Naive thymus-derived CD4-positive, alpha-beta T cell (primary cell): ENCODE measurements around the gene RARG. TPM values are rescaled to one million over a fixed set of nuclear protein-coding genes. Genes with fewer than 3 reads are reported as not detected.
A peak's percentile ranks its signal among the peaks of the same experiment; 100 is the strongest.
"Not testable (repeated sequence)": the region's sequence is repeated elsewhere in the genome, so short reads cannot be mapped to it uniquely, and the experiment has no call there.

Experiments
- ATAC-seq: fragments of 150-1000 bp; cut with Tn5 transposase; 2 replicates; pipeline ENCODE4 v1.10.0; 2021; ENCODE audit warnings: mild to moderate bottlenecking, moderate library complexity
- CTCF ChIA-PET: fragments of 350-600 bp; sonication (Branson Sonifier 250); formaldehyde crosslinking; loops from one replicate; lab custom pipeline; 2021; ENCODE audit warnings: antibody characterized with exemption; lab: Charles Lee
- POLR2A ChIA-PET: fragments of 350-600 bp; sonication (Branson Sonifier 250); formaldehyde crosslinking; loops from one replicate; lab custom pipeline; 2021; ENCODE audit warnings: antibody characterized with exemption, inconsistent platforms; lab: Charles Lee
- DNase-seq, 9 donors: peaks; one replicate each; pipeline versions ENCODE4 v3.0.0 to v3.0.0-alpha.2; 2020 to 2022; ENCODE audit warnings: mixed read lengths in 1 of 9
- H3K27ac ChIP-seq: one replicate; pipeline ENCODE4 v1.7.0; 2013; ENCODE audit warnings: mild to moderate bottlenecking, low read depth, low read length, moderate library complexity
- H3K27me3 ChIP-seq, 2 donors: one replicate each; pipeline ENCODE4 v1.7.0; 2013; ENCODE audit warnings: low read length in 2 of 2, mild to moderate bottlenecking in 2 of 2, moderate library complexity in 2 of 2; ENCODE audit not compliant: control insufficient read depth in 2 of 2, insufficient read depth in 2 of 2
- H3K36me3 ChIP-seq, 3 experiments: 1 replicate in 2 of 3; 2 replicates in 1 of 3; pipeline ENCODE4 v1.7.0; 2013; ENCODE audit warnings: low read length in 3 of 3, mild to moderate bottlenecking in 3 of 3, moderate library complexity in 1 of 3; ENCODE audit not compliant: insufficient read depth in 3 of 3, control insufficient read depth in 2 of 3
- H3K4me1 ChIP-seq, 2 donors: one replicate each; pipeline ENCODE4 v1.7.0; 2013; ENCODE audit warnings: low read length in 2 of 2, mild to moderate bottlenecking in 2 of 2, moderate library complexity in 1 of 2; ENCODE audit not compliant: control insufficient read depth in 2 of 2, insufficient read depth in 2 of 2
- H3K4me3 ChIP-seq: 2 replicates; pipeline ENCODE4 v1.7.0; 2013; ENCODE audit warnings: mild to moderate bottlenecking, low read length
- H3K9me3 ChIP-seq, 3 experiments: 1 replicate in 2 of 3; 2 replicates in 1 of 3; pipeline ENCODE4 v1.7.0; 2013; ENCODE audit warnings: low read length in 3 of 3; ENCODE audit not compliant: control insufficient read depth in 2 of 3
- H3K27ac Mint-ChIP-seq, 9 donors: one replicate each; pipeline ENCODE4 v1.8.0; 2020 to 2022; ENCODE audit warnings: mixed read lengths in 9 of 9, mild to moderate bottlenecking in 8 of 9, moderate library complexity in 5 of 9, inconsistent platforms in 2 of 9
- H3K27me3 Mint-ChIP-seq, 5 donors: one replicate each; pipeline ENCODE4 v1.8.0; 2021 to 2022; ENCODE audit warnings: mixed read lengths in 5 of 5, mild to moderate bottlenecking in 1 of 5
- H3K36me3 Mint-ChIP-seq, 5 donors: one replicate each; pipeline ENCODE4 v1.8.0; 2020 to 2022; ENCODE audit warnings: mixed read lengths in 5 of 5, mild to moderate bottlenecking in 3 of 5, inconsistent platforms in 1 of 5
- H3K4me1 Mint-ChIP-seq, 7 donors: one replicate each; pipeline ENCODE4 v1.8.0; 2020 to 2022; ENCODE audit warnings: mixed read lengths in 7 of 7, mild to moderate bottlenecking in 3 of 7, inconsistent platforms in 1 of 7
- H3K4me3 Mint-ChIP-seq, 10 donors: one replicate each; pipeline ENCODE4 v1.8.0; 2020 to 2022; ENCODE audit warnings: mild to moderate bottlenecking in 10 of 10, mixed read lengths in 10 of 10, moderate library complexity in 6 of 10, inconsistent platforms in 2 of 10
- H3K9me3 Mint-ChIP-seq, 11 donors: one replicate each; pipeline ENCODE4 v1.8.0; 2020 to 2022; ENCODE audit warnings: mixed read lengths in 11 of 11, mild to moderate bottlenecking in 4 of 11, inconsistent platforms in 1 of 11, moderate library complexity in 1 of 11
- intact Hi-C, 2 donors: fragments of 100-400 bp; cut with micrococcal nuclease; formaldehyde crosslinking; loops; one replicate each; pipeline ENCODE4 v1.15.1; 2023
- polyA plus RNA-seq, 2 donors: library from polyadenylated mRNA; unstranded; fragments of 300-500 nt; fragmentation: Illumina TruSeq; gene quantifications; one replicate each; pipeline ENCODE4 v1.2.3, GENCODE V29; 2021
- total RNA-seq, 6 experiments: library from RNA in 5 of 6; stranded (reverse) in 5 of 6; gene quantifications; 1 replicate in 5 of 6; 2 replicates in 1 of 6; pipeline ENCODE4 v1.2.3 and lab custom pipeline; 2021 to 2026

RARG gene
- total and polyA plus RNA-seq, 7 experiments from 2014 or later: 6.4 to 73.1 (median 22.5) TPM

DNA sequence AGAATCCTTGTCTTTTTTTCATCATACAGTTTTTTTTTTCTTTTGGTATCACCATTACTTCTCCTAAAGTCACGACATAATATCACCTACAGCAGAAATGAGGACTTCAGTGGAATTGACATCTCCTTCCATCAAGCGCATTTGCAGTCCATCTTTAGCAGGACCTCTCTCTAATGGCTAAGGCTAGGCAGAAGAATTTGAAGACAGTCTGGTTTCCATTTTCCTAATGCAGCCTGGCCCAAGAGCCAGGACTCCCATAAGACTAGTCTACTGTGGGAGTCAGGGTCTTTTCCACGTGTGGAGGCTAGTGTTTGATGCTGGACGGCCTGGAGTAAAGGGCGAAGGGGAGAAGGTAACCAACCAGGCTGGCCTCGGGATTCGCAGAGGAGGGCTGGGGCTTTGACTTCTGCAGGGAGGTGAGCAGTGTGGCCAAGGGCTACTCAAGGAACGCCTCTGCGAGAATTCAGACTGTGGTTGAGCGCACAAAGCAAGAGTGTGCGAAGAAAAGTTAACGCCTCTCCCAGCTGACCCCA, 52.3 kb downstream of the RARG start:
- no peaks in the 10 kb centered on the region for H3K27me3 ChIP-seq
- H3K27ac ChIP-seq: peak overlapping the region; percentile 92
- peaks cover 0 to 3% (median 0%) of the 10 kb centered on the region in 11 donors for H3K9me3 Mint-ChIP-seq
- H3K27ac Mint-ChIP-seq: peak overlapping the region; percentile 93 to 98 (median 97)
- H3K36me3 ChIP-seq: peaks cover 9 to 29% (median 9%) of the 10 kb centered on the region in 3 experiments
- CTCF ChIA-PET: interaction anchor here (1.0 to 3.6 kb wide), 8 partner anchors 11 to 165 kb away, joined by 3 to 26 read pairs (median 5); partner anchors contain the start of gene MYG1
- H3K4me1 Mint-ChIP-seq: peaks cover 40 to 54% (median 50%) of the 10 kb centered on the region in 7 donors
- H3K4me3 Mint-ChIP-seq: peak overlapping the region; percentile 84 to 98 (median 91)
- H3K36me3 Mint-ChIP-seq: peaks cover 5 to 27% (median 20%) of the 10 kb centered on the region in 5 donors
- H3K9me3 ChIP-seq: no peaks in the 10 kb centered on the region
- DNase-seq (peak in 1 of 9 donors; percentile 17), ATAC-seq (peak; percentile 0)
- peak overlapping the region; percentile 89 for H3K4me3 ChIP-seq
- peaks cover 30 to 41% of the 10 kb centered on the region in 2 donors for H3K4me1 ChIP-seq
- POLR2A ChIA-PET: interaction anchor here (0.5 to 12.2 kb wide), 23 partner anchors 12 to 283 kb away, joined by 3 to 217 read pairs (median 7); partner anchors contain the start of genes ESPL1, ITGB7, MYG1 and PFDN5
- intact Hi-C loops: loop anchor here (1.0 to 5.0 kb wide), 23 partner anchors 11 to 322 kb away; partner anchors contain the start of genes AAAS (in 2 of the 2), EIF4B (in 2 of the 2), ESPL1 (in 2 of the 2) and MYG1 (in 2 of the 2)
- H3K27me3 Mint-ChIP-seq: no peaks in the 10 kb centered on the region

- DNase-seq, H3K9me3 Mint-ChIP-seq, H3K27me3 Mint-ChIP-seq, intact Hi-C loops, H3K27me3 ChIP-seq, H3K9me3 ChIP-seq, H3K4me3 ChIP-seq, ATAC-seq: not testable (repeated sequence)
- Histone ChIP-seq H3K4me1 (peaks cover 30 to 35% of the 10 kb centered on the region in 2 donors), H3K27ac (peak overlapping the region; percentile 92), H3K36me3 (peaks cover 5 to 21% (median 7%) of the 10 kb centered on the region in 3 experiments)
- peak overlapping the region in 8 of 10 donors; percentile 34 to 94 (median 90) for H3K4me3 Mint-ChIP-seq
- CTCF ChIA-PET: interaction anchor here (0.6 kb wide), 1 partner anchor 1127 kb away, joined by 3 read pairs; no protein-coding TSS in a partner anchor
- H3K27ac Mint-ChIP-seq: peak overlapping the region; percentile 46 to 98 (median 97)
- POLR2A ChIA-PET: interaction anchor here (0.7 to 4.7 kb wide), 5 partner anchors 9 to 284 kb away, joined by 3 to 63 read pairs (median 3); partner anchors contain the start of gene PFDN5
- H3K4me1 Mint-ChIP-seq: peaks cover 35 to 48% (median 41%) of the 10 kb centered on the region in 7 donors
- H3K36me3 Mint-ChIP-seq: peaks cover 3 to 21% (median 16%) of the 10 kb centered on the region in 5 donors
These were observed 53.2 kb downstream of the RARG start for GRCh38 chr12:53178803-53179202.

- H3K9me3 Mint-ChIP-seq, H3K9me3 ChIP-seq, H3K4me3 Mint-ChIP-seq, H3K27ac ChIP-seq, H3K27me3 Mint-ChIP-seq, intact Hi-C loops, DNase-seq, H3K4me3 ChIP-seq, ATAC-seq, H3K27me3 ChIP-seq: not testable (repeated sequence)
- Histone ChIP-seq H3K4me1 (peaks cover 20 to 22% of the 10 kb centered on the region in 2 donors), H3K36me3 (peaks cover 0 to 11% (median 5%) of the 10 kb centered on the region in 3 experiments)
- ChIA-PET CTCF (interaction anchor here (0.5 to 1.4 kb wide), 2 partner anchors 15 to 35 kb away, joined by 3 to 5 read pairs; no protein-coding TSS in a partner anchor), POLR2A (interaction anchor here (0.7 to 1.3 kb wide), 3 partner anchors 26 to 905 kb away, joined by 3 to 5 read pairs (median 3); partner anchors contain the start of gene PFDN5)
- Mint-ChIP-seq H3K27ac (peak overlapping the region in 3 of 9 donors; percentile 31 to 61 (median 31)), H3K36me3 (peaks cover 2 to 17% (median 13%) of the 10 kb centered on the region in 5 donors), H3K4me1 (peaks cover 23 to 35% (median 27%) of the 10 kb centered on the region in 7 donors)
These were observed 54.6 kb downstream of the RARG start for GRCh38 chr12:53177447-53177846.

GRCh38 chr12:53176750-53177149, 55.3 kb downstream of the RARG start:
- POLR2A ChIA-PET: interaction anchor here (1.0 to 1.3 kb wide), 3 partner anchors 9 to 118 kb away, joined by 3 to 5 read pairs (median 3); partner anchors contain the start of gene PFDN5

DNA sequence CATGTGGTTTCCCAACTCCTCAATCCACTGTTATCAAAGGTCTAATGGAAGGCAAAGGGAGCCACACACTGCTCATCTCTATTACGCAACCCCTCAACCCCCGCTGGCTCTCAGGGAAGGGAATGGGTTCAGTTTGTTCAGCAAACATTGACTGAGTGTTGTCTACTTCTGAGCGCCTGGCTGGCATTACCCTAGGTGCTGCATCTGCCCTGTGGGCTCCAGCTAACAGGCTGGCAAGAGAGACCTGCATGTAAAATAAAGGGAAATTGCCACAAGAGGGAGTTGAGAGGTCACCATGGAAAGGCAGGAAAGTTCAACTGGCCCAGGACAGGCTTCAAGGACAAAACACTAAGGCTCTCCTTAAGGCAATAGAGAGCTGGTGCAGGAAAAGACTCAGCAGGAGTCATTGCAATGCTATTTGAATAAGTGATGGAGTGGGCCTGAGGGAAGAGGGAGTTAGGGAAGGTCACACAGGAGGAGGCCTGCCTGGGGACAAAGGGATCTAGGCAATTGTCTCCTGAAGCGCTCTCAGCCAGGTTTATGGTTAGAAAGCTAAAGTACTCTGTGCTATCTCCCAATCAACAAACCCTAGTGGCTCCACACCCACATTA, 57.0 kb downstream of the RARG start:
- peaks cover 9 to 20% (median 11%) of the 10 kb centered on the region in 7 donors for H3K4me1 Mint-ChIP-seq
- Histone ChIP-seq H3K4me1 (peaks cover 6 to 9% of the 10 kb centered on the region in 2 donors), H3K9me3 (no peaks in the 10 kb centered on the region), H3K4me3 (no peak overlapping the region), H3K27ac (no peak overlapping the region), H3K27me3 (no peaks in the 10 kb centered on the region), H3K36me3 (peaks cover 0 to 19% (median 0%) of the 10 kb centered on the region in 3 experiments)
- DNase-seq (no peak), ATAC-seq (no peak)
- H3K27me3 Mint-ChIP-seq: no peaks in the 10 kb centered on the region
- ChIA-PET CTCF (interaction anchor here (0.6 to 1.7 kb wide), 5 partner anchors 12 to 121 kb away, joined by 3 to 7 read pairs (median 4); partner anchors contain the start of gene PFDN5), POLR2A (interaction anchor here (0.9 to 1.6 kb wide), 4 partner anchors 12 to 32 kb away, joined by 3 to 6 read pairs (median 3); partner anchors contain the start of gene ITGB7)
- H3K9me3 Mint-ChIP-seq: no peaks in the 10 kb centered on the region
- intact Hi-C loops: no loop called here
- H3K27ac Mint-ChIP-seq: no peak overlapping the region
- no peak overlapping the region for H3K4me3 Mint-ChIP-seq
- H3K36me3 Mint-ChIP-seq: peaks cover 2 to 26% (median 8%) of the 10 kb centered on the region in 5 donors

More at GRCh38 chr12:53176750-53177149, 55.3 kb downstream of the RARG start:
- no peak overlapping the region for H3K4me3 ChIP-seq
- H3K27ac Mint-ChIP-seq: peak overlapping the region in 1 of 9 donors; percentile 31
- H3K4me3 Mint-ChIP-seq: no peak overlapping the region
- CTCF ChIA-PET: interaction anchor here (0.5 to 1.4 kb wide), 2 partner anchors 14 to 35 kb away, joined by 3 to 5 read pairs; no protein-coding TSS in a partner anchor
- no peak overlapping the region for H3K27ac ChIP-seq
- H3K36me3 Mint-ChIP-seq: peaks cover 3 to 14% (median 9%) of the 10 kb centered on the region in 5 donors
- no peak for ATAC-seq
- H3K27me3 Mint-ChIP-seq: no peaks in the 10 kb centered on the region
- intact Hi-C loops: no loop called here
- H3K27me3 ChIP-seq: no peaks in the 10 kb centered on the region
- DNase-seq: no peak
- H3K9me3 ChIP-seq: no peaks in the 10 kb centered on the region
- H3K4me1 Mint-ChIP-seq: peaks cover 16 to 28% (median 20%) of the 10 kb centered on the region in 7 donors
- peaks cover 13 to 15% of the 10 kb centered on the region in 2 donors for H3K4me1 ChIP-seq
- peaks cover 0 to 12% (median 2%) of the 10 kb centered on the region in 3 experiments for H3K36me3 ChIP-seq
- no peaks in the 10 kb centered on the region for H3K9me3 Mint-ChIP-seq
